T-helper 22 cell (primary cell): Measurements from ENCODE around the gene ZNF575.

Source experiments
- DNase-seq: peaks from one replicate; pipeline ENCODE4 v3.0.0-alpha.2; 2020; ENCODE audit warnings: low read depth

ZNF575 gene

GRCh38 chr19:43532962-43533545 is at the start of gene ZNF575:
Gene ZNF575 (plus strand): TSS chr19:43533188. CDS start chr19:43534423, 1,235 bp downstream.
- peak; percentile 70 for DNase-seq

- no peak for DNase-seq
Observed at GRCh38 chr19:43483281-43483680, 49.7 kb upstream of the ZNF575 start.

GRCh38 chr19:43485951-43486350 is 47.0 kb upstream of the ZNF575 start:
- DNase-seq: no peak

- DNase-seq: no peak
Observed at GRCh38 chr19:43486412-43486811, 46.6 kb upstream of the ZNF575 start.

- no peak for DNase-seq
Observed at GRCh38 chr19:43488179-43488578, 44.8 kb upstream of the ZNF575 start.

GRCh38 chr19:43489310-43489709 is 43.7 kb upstream of the ZNF575 start:
- DNase-seq: no peak

GRCh38 chr19:43489979-43490599 is 42.9 kb upstream of the ZNF575 start:
- DNase-seq: no peak

- DNase-seq: no peak
Observed at GRCh38 chr19:43490759-43491158, 42.2 kb upstream of the ZNF575 start.

GRCh38 chr19:43495082-43495481 is 37.9 kb upstream of the ZNF575 start:
- no peak for DNase-seq

- no peak for DNase-seq
Observed at GRCh38 chr19:43496960-43497359, 36.0 kb upstream of the ZNF575 start.

GRCh38 chr19:43498233-43498842 is 34.6 kb upstream of the ZNF575 start:
- DNase-seq: no peak

GRCh38 chr19:43499042-43499441 is 33.9 kb upstream of the ZNF575 start:
- DNase-seq: no peak

- no peak for DNase-seq
Observed at GRCh38 chr19:43501661-43502418, 31.1 kb upstream of the ZNF575 start.

GRCh38 chr19:43502419-43502976 is 30.5 kb upstream of the ZNF575 start:
- no peak for DNase-seq

- DNase-seq: peak; percentile 97
Observed at GRCh38 chr19:43503501-43504425, 29.2 kb upstream of the ZNF575 start.

- DNase-seq: no peak
Observed at GRCh38 chr19:43504426-43505185, 28.4 kb upstream of the ZNF575 start, which contains the start of gene PHLDB3. Gene PHLDB3 (minus strand): TSS chr19:43504746. CDS start chr19:43504118, 628 bp downstream.

- DNase-seq: no peak
Observed at GRCh38 chr19:43505186-43505456, 27.9 kb upstream of the ZNF575 start.

GRCh38 chr19:43505941-43506340 is 27.0 kb upstream of the ZNF575 start:
- no peak for DNase-seq

- DNase-seq: no peak
Observed at GRCh38 chr19:43506629-43507028, 26.4 kb upstream of the ZNF575 start.

GRCh38 chr19:43507880-43508279 is 25.1 kb upstream of the ZNF575 start:
- no peak for DNase-seq

- DNase-seq: no peak
Observed at GRCh38 chr19:43510713-43511112, 22.3 kb upstream of the ZNF575 start.
